H9 (cell line): ENCODE measurements around the gene RRP15. TPM values are rescaled to one million over a fixed set of nuclear protein-coding genes. Genes with fewer than 3 reads are reported as not detected.

Experiments used
- DNase-seq: peaks from one replicate; pipeline ENCODE4 v3.0.0-alpha.2; 2017
- H2AFZ ChIP-seq: one replicate; pipeline ENCODE4 v1.6.1; 2013; ENCODE audit warnings: mild to moderate bottlenecking, low read length, control low read depth, moderate library complexity
- H2AK5ac ChIP-seq: 2 replicates; pipeline ENCODE4 v1.6.1; 2013; ENCODE audit warnings: low read length, control low read depth, mixed read lengths; ENCODE audit not compliant: insufficient read length
- H2BK120ac ChIP-seq: one replicate; pipeline ENCODE4 v1.6.1; 2013; ENCODE audit warnings: low read depth, mild to moderate bottlenecking, low read length, control low read depth, inconsistent platforms; ENCODE audit not compliant: poor library complexity, severe bottlenecking
- H2BK12ac ChIP-seq: 2 replicates; pipeline ENCODE4 v1.6.1; 2013; ENCODE audit warnings: low read length, control low read depth, mixed read lengths, low read depth; ENCODE audit not compliant: insufficient read length
- H2BK15ac ChIP-seq: 2 replicates; pipeline ENCODE4 v1.6.1; 2013; ENCODE audit warnings: low read depth, low read length, control low read depth
- H2BK20ac ChIP-seq: one replicate; pipeline ENCODE4 v1.6.1; 2013; ENCODE audit warnings: low read depth, mild to moderate bottlenecking, low read length, control low read depth, inconsistent platforms; ENCODE audit not compliant: poor library complexity, severe bottlenecking
- H2BK5ac ChIP-seq: 2 replicates; pipeline ENCODE4 v1.6.1; 2013; ENCODE audit warnings: low read length, control low read depth, mixed read lengths; ENCODE audit not compliant: insufficient read length
- H3K14ac ChIP-seq: 2 replicates; pipeline ENCODE4 v1.6.1; 2013; ENCODE audit warnings: low read length, control low read depth; ENCODE audit not compliant: insufficient read depth
- H3K18ac ChIP-seq: 2 replicates; pipeline ENCODE4 v1.6.1; 2013; ENCODE audit warnings: low read depth, mild to moderate bottlenecking, mixed read lengths, low read length, control low read depth; ENCODE audit not compliant: insufficient read length
- H3K23ac ChIP-seq: 2 replicates; pipeline ENCODE4 v1.6.1; 2013; ENCODE audit warnings: low read length, control low read depth, mixed read lengths, low read depth; ENCODE audit not compliant: insufficient read length
- H3K23me2 ChIP-seq: 2 replicates; pipeline ENCODE4 v1.6.1; 2013; ENCODE audit warnings: low read depth, mild to moderate bottlenecking, mixed read lengths, low read length, control low read depth; ENCODE audit not compliant: insufficient read length, poor library complexity, severe bottlenecking
- H3K27ac ChIP-seq: 2 replicates; pipeline ENCODE4 v1.5.1; 2013; ENCODE audit warnings: low read length, control low read depth, mixed read lengths, low read depth; ENCODE audit not compliant: insufficient read length
- H3K27me3 ChIP-seq: 2 replicates; pipeline ENCODE4 v1.6.1; 2013; ENCODE audit warnings: low read length, control low read depth, inconsistent platforms; ENCODE audit not compliant: insufficient read depth
- H3K4ac ChIP-seq: 2 replicates; pipeline ENCODE4 v1.6.1; 2013; ENCODE audit warnings: low read depth, mild to moderate bottlenecking, control low read depth, inconsistent platforms, low read length, moderate library complexity
- H3K4me1 ChIP-seq: 2 replicates; pipeline ENCODE4 v1.6.1; 2013; ENCODE audit warnings: low read length, control low read depth, inconsistent platforms; ENCODE audit not compliant: insufficient read depth
- H3K4me2 ChIP-seq: 2 replicates; pipeline ENCODE4 v1.6.1; 2013; ENCODE audit warnings: low read length, control low read depth, mixed read lengths; ENCODE audit not compliant: insufficient read length, insufficient read depth
- H3K56ac ChIP-seq: 2 replicates; pipeline ENCODE4 v1.6.1; 2013; ENCODE audit warnings: low read depth, mild to moderate bottlenecking, mixed read lengths, low read length, control low read depth; ENCODE audit not compliant: insufficient read length
- H3K79me1 ChIP-seq: 2 replicates; pipeline ENCODE4 v1.6.1; 2013; ENCODE audit warnings: low read depth, mild to moderate bottlenecking, moderate library complexity, low read length, control low read depth, inconsistent platforms; ENCODE audit not compliant: insufficient read depth, poor library complexity, severe bottlenecking
- H3K79me2 ChIP-seq: 2 replicates; pipeline ENCODE4 v1.6.1; 2013; ENCODE audit warnings: low read length, control low read depth, inconsistent platforms; ENCODE audit not compliant: insufficient read depth
- H3K9ac ChIP-seq: 2 replicates; pipeline ENCODE4 v1.6.1; 2013; ENCODE audit warnings: low read length, control low read depth, mixed read lengths; ENCODE audit not compliant: insufficient read length; ENCODE audit errors: extremely low read depth
- H3K9me3 ChIP-seq: one replicate; pipeline ENCODE4 v1.6.1; 2013; ENCODE audit warnings: low read depth, low read length, inconsistent platforms; ENCODE audit not compliant: control insufficient read depth
- H3T11ph ChIP-seq: one replicate; pipeline ENCODE4 v1.6.1; 2013; ENCODE audit warnings: mild to moderate bottlenecking, low read length, control low read depth, inconsistent platforms
- H4K20me1 ChIP-seq: one replicate; pipeline ENCODE4 v1.6.1; 2013; ENCODE audit not compliant: control insufficient read depth, insufficient read length, insufficient read depth
- H4K5ac ChIP-seq: 2 replicates; pipeline ENCODE4 v1.6.1; 2013; ENCODE audit warnings: low read depth, mild to moderate bottlenecking, mixed read lengths, low read length, control low read depth; ENCODE audit not compliant: insufficient read length
- H4K8ac ChIP-seq: replicated peaks from 2 replicates; pipeline ENCODE4 v1.6.1; 2013; ENCODE audit warnings: low read length, control low read depth, mixed read lengths, low read depth; ENCODE audit not compliant: insufficient read length
- H4K91ac ChIP-seq: 2 replicates; pipeline ENCODE4 v1.6.1; 2013; ENCODE audit warnings: low read depth, mild to moderate bottlenecking, moderate library complexity, mixed read lengths, low read length, control low read depth; ENCODE audit not compliant: insufficient read length
- H3K27ac Mint-ChIP-seq, 3 experiments: 2 replicates in 2 of 3; 3 replicates in 1 of 3; pipeline ENCODE4 v1.8.0; 2020 to 2021; ENCODE audit warnings: mixed read lengths in 3 of 3, mild to moderate bottlenecking in 1 of 3, moderate library complexity in 1 of 3
- H3K27me3 Mint-ChIP-seq: 2 replicates; pipeline ENCODE4 v1.8.0; 2021; ENCODE audit warnings: low read depth, mild to moderate bottlenecking, moderate library complexity, mixed read lengths
- H3K36me3 Mint-ChIP-seq, 3 experiments: 2 replicates in 2 of 3; 3 replicates in 1 of 3; pipeline ENCODE4 v1.8.0; 2020 to 2021; ENCODE audit warnings: low read depth in 3 of 3, mixed read lengths in 3 of 3; ENCODE audit not compliant: insufficient read depth in 1 of 3
- H3K4me1 Mint-ChIP-seq, 2 experiments: 2 replicates each; pipeline ENCODE4 v1.8.0; 2020; ENCODE audit warnings: mixed read lengths in 2 of 2
- H3K4me3 Mint-ChIP-seq, 2 experiments: 2 replicates in 1 of 2; 3 replicates in 1 of 2; pipeline ENCODE4 v1.8.0; 2020 to 2021; ENCODE audit warnings: mild to moderate bottlenecking in 2 of 2, mixed read lengths in 2 of 2, moderate library complexity in 1 of 2
- H3K9me3 Mint-ChIP-seq, 2 experiments: 2 replicates in 1 of 2; 3 replicates in 1 of 2; pipeline ENCODE4 v1.8.0; 2020; ENCODE audit warnings: mild to moderate bottlenecking in 2 of 2, mixed read lengths in 2 of 2, moderate library complexity in 1 of 2
- WGBS: extraction: QIAGEN DNeasy Blood & Tissue Kit; methylation state at CpG from one replicate; pipeline ENCODE4 v1.1.7; 2013; ENCODE audit warnings: missing lambda C conversion rate, low lambda C conversion rate, mixed read lengths; ENCODE audit not compliant: insufficient read length; ENCODE audit errors: extremely low coverage; 5-methylcytosine and 5-hydroxymethylcytosine counted together
- total RNA-seq: library from RNA; stranded (reverse); gene quantifications from 2 replicates; pipeline ENCODE4 v1.2.1, GENCODE V29; 2021
- TF ChIP-seq, protein P1 (sequence below): fragments of 200-600 bp; sonication (generic); conservative IDR thresholded peaks from 3 replicates; pipeline ENCODE4 v1.8.0; 2021; ENCODE audit warnings: antibody characterized with exemption, mild to moderate bottlenecking

The RRP15 gene
- total RNA-seq, 1 experiment from 2014 or later, result 48.7 TPM

DNA sequence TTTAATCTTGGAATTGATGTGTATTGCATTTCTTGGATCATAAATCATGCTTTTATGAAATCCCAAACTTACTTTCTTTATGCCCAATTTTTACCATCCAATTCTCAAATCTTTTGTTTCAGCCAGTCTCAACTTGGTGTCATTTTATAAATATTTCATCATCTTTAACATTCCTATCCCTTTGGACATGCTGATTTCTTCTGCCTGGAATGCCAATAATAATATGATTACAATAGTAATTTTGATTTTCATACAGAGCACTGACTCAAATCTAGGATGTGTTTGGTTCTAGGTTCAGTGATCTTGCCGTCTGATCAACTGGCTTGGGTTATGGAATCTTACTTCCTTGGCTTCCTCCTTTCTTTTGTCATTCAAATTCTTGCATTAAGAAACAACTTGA lies 12.8 kb downstream of the RRP15 start:
- H3K4me2 ChIP-seq, result no peak overlapping the region
- H3K27ac ChIP-seq, result peak overlapping the region; percentile 25
- no peak overlapping the region for H3K14ac ChIP-seq
- no peak overlapping the region for H2AK5ac ChIP-seq
- no peaks in the 10 kb centered on the region for H3K27me3 ChIP-seq
- no peak overlapping the region for H2BK120ac ChIP-seq
- no peaks in the 10 kb centered on the region for H3K79me1 ChIP-seq
- no peak overlapping the region for H4K91ac ChIP-seq
- no peak overlapping the region for H2BK15ac ChIP-seq
- H3K9me3 ChIP-seq, result no peaks in the 10 kb centered on the region
- H3K23ac ChIP-seq, result no peak overlapping the region
- no peak overlapping the region for H3K4me3 Mint-ChIP-seq
- H4K20me1 ChIP-seq, result no peaks in the 10 kb centered on the region
- TF ChIP-seq, protein P1, sequence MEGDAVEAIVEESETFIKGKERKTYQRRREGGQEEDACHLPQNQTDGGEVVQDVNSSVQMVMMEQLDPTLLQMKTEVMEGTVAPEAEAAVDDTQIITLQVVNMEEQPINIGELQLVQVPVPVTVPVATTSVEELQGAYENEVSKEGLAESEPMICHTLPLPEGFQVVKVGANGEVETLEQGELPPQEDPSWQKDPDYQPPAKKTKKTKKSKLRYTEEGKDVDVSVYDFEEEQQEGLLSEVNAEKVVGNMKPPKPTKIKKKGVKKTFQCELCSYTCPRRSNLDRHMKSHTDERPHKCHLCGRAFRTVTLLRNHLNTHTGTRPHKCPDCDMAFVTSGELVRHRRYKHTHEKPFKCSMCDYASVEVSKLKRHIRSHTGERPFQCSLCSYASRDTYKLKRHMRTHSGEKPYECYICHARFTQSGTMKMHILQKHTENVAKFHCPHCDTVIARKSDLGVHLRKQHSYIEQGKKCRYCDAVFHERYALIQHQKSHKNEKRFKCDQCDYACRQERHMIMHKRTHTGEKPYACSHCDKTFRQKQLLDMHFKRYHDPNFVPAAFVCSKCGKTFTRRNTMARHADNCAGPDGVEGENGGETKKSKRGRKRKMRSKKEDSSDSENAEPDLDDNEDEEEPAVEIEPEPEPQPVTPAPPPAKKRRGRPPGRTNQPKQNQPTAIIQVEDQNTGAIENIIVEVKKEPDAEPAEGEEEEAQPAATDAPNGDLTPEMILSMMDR, result no peak
- no peak overlapping the region for H4K5ac ChIP-seq
- no peak overlapping the region for H3K18ac ChIP-seq
- H3K79me2 ChIP-seq, result no peaks in the 10 kb centered on the region; the same call in 1 of the 2 replicates
- DNase-seq, result no peak
- no peak overlapping the region for H3K9ac ChIP-seq
- no peak overlapping the region for H2BK5ac ChIP-seq
- H2BK20ac ChIP-seq, result no peak overlapping the region
- H4K8ac ChIP-seq, result no peak overlapping the region
- H3K23me2 ChIP-seq, result no peaks in the 10 kb centered on the region
- no peak overlapping the region for H3K4ac ChIP-seq
- no peak overlapping the region for H2AFZ ChIP-seq
- peak overlapping the region; percentile 85 to 95 (median 88); a peak in 6 of 7 replicates for H3K27ac Mint-ChIP-seq
- H2BK12ac ChIP-seq, result no peak overlapping the region
- no CpG with 5 or more reads among the region's 1 CpG for WGBS
- no peaks in the 10 kb centered on the region for H3K27me3 Mint-ChIP-seq
- H3K4me1 Mint-ChIP-seq, result peaks cover 77 to 80% of the 10 kb centered on the region in 2 experiments
- H3K36me3 Mint-ChIP-seq, result peaks cover 10 to 18% (median 14%) of the 10 kb centered on the region in 3 experiments; a peak in 6 of 7 replicates
- no peak overlapping the region for H3T11ph ChIP-seq
- no peak overlapping the region for H3K56ac ChIP-seq
- H3K9me3 Mint-ChIP-seq, result no peaks in the 10 kb centered on the region
- peaks cover 5% of the 10 kb centered on the region; the same call in 1 of the 2 replicates for H3K4me1 ChIP-seq
